Activated naive CD4-positive, alpha-beta T cell treated with anti-CD3 and anti-CD28 coated beads, Interleukin-2, amount 50 U/mL, for 16 hours (primary cell): Measurements from ENCODE around the gene SEPTIN6.
A peak's percentile ranks its signal among the peaks of the same experiment; 100 is the strongest.

ENCODE experiments used
- DNase-seq: peaks from one replicate; pipeline ENCODE4 v3.0.0-alpha.2; 2020

The SEPTIN6 gene

DNA sequence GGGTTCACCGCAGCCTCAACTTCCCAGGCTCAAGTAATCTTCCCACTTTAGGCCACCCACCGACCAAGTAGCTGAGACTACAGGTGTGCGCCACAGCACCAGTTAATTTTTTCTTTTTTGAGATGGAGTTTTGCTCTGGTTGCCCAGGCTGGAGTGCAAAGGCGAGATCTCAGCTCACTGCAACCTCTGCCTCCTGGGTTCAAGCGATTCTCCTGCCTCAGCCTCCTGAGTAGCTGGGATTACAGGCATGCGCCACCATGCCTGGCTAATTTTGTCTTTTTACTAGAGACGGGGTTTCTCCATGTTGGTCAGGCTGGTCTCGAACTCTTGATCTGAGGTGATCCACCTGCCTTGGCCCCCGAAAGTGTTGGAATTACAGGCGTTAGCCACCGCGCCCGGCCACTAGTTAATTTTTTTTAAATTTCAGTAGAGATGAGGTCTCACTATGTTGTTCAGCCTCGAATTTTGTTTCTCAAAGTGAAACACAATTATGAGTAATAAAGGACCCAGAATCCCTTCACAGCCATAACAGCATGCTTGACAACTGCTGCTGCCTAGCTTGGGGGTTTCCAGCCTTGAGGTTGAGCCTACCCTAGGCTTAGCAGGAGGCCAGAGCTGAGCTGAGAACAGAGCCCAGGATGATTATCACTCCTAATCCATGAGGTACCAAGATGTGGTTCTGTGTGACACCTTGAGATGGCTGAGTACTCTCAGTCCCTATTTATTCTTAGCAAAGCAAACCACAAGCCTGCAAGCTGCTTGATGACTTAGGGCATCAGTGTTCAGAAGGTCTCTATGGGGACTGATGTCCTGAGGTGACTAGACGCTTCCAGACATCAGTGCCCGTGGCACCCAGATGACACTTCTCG, 45.2 kb downstream of the SEPTIN6 start:
- peak; percentile 67 for DNase-seq

DNA sequence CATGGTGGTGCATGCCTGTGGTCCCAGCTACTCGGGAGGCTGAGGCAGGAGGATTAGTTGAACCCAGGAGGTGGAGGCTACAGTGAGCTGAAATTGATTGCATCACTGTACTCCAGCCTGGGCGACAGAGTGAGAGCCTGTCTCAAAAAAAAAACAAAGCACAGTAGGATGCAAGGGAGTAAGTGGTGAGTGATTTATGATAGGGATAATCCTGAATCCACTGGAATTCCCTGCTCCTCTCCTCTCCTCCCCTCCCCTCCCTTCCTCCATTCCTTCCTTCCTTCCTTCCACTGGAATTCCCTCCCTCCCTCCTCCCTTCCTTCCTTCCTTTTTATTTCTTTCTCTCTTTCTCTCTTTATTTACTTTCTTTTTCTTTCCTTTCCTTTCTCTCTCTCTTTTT, 45.9 kb downstream of the SEPTIN6 start:
- no peak for DNase-seq

DNA sequence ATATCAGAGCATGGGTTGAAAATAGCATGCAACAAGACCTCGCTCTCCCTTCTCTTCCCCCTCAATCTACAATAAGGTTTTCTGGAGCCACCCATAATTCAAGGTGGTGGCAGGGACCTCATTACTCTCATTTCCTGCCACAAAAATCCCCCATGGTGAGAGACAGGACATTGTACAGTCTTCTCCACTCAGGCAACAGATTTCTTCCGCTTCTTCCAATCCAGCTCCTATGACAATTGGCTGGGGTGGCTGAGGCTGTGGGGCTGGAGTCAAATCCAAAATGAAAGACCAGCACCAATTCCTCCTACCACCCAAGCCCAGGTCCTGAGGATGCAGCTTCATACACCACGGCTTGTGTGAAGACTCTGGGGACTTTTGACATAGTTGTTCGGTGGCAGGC, 46.5 kb downstream of the SEPTIN6 start:
- no peak for DNase-seq

DNA sequence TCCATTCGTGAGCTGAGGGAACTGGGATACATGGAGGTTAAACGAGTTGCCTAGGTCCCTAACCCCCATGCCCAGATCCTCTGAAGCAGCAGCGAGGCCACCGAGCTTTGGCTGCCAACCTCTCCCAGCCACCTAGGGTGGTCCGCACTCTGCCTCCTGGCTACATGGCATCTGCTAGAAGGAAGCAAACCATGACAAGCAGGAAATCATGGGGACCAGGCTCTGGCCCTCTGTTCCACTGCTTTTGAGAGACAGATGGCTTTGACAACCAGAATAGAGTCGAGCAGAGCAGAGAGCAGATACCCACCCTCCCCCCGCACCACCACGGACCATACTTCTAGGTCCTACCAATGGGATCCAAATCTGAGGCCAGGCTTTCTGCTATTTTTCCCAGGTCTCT, 49.3 kb downstream of the SEPTIN6 start:
- no peak for DNase-seq
